Muscle of leg (tissue), 11 donors: ENCODE results near the gene WDR86. TPM values are rescaled to one million over a fixed set of nuclear protein-coding genes. Genes with fewer than 3 reads are reported as not detected.

ENCODE experiments used
- DNase-seq: peaks from one replicate; pipeline ENCODE4 v3.0.0; 2013
- H3K27ac ChIP-seq: one replicate; pipeline ENCODE4 v1.5.1; 2013; ENCODE audit warnings: mild to moderate bottlenecking, low read length, control low read depth
- H3K27me3 ChIP-seq: one replicate; pipeline ENCODE4 v1.6.1; 2013; ENCODE audit warnings: low read length; ENCODE audit not compliant: control insufficient read depth, insufficient read depth
- H3K36me3 ChIP-seq: one replicate; pipeline ENCODE4 v1.6.1; 2013; ENCODE audit warnings: low read length; ENCODE audit not compliant: control insufficient read depth, insufficient read depth
- H3K4me1 ChIP-seq: one replicate; pipeline ENCODE4 v1.6.1; 2013; ENCODE audit warnings: low read length; ENCODE audit not compliant: control insufficient read depth, insufficient read depth
- H3K4me3 ChIP-seq: one replicate; pipeline ENCODE4 v1.5.1; 2013; ENCODE audit warnings: low read length, control low read depth
- H3K9me3 ChIP-seq: replicated peaks from 2 replicates; pipeline ENCODE4 v1.6.1; 2013; ENCODE audit warnings: low read depth, low read length; ENCODE audit not compliant: control insufficient read depth
- WGBS: methylation state at CpG from one replicate; pipeline ENCODE4 v1.1.5; 2013; ENCODE audit warnings: missing lambda C conversion rate; ENCODE audit not compliant: insufficient coverage; 5-methylcytosine and 5-hydroxymethylcytosine counted together
- polyA plus RNA-seq, 8 donors: library from polyadenylated mRNA; unstranded; fragments of 120-200 nt; gene quantifications; one replicate each; pipeline versions ENCODE4 v1.2.1 to v1.2.3, GENCODE V29; 2013; ENCODE audit warnings: inconsistent platforms in 1 of 8, low replicate concordance in 1 of 8; ENCODE audit not compliant: insufficient read length in 8 of 8, insufficient read depth in 1 of 8
- total RNA-seq: library from RNA; stranded (reverse); fragments of 120-200 nt; gene quantifications from one replicate; pipeline ENCODE4 v1.2.4, GENCODE V29; 2013

Gene WDR86
- total and polyA plus RNA-seq, 9 donors: 2.8 to 11.0 (median 5.3) TPM

GRCh38 chr7:151384776-151385625 is 24.8 kb downstream of the WDR86 start:
- Histone ChIP-seq H3K4me1 (peaks cover 30% of the 10 kb centered on the region), H3K4me3 (no peak overlapping the region), H3K36me3 (no peaks in the 10 kb centered on the region), H3K27me3 (peaks cover 40% of the 10 kb centered on the region), H3K27ac (no peak overlapping the region), H3K9me3 (no peaks in the 10 kb centered on the region)
- no peak for DNase-seq
- WGBS: 83% methylated on average over 24 of the region's 26 CpGs

GRCh38 chr7:151384352-151384697 is 25.5 kb downstream of the WDR86 start:
- DNase-seq: no peak
- Histone ChIP-seq H3K27me3 (peaks cover 40% of the 10 kb centered on the region), H3K36me3 (no peaks in the 10 kb centered on the region), H3K9me3 (no peaks in the 10 kb centered on the region), H3K4me3 (no peak overlapping the region), H3K4me1 (peaks cover 30% of the 10 kb centered on the region), H3K27ac (no peak overlapping the region)
- 83% methylated on average over 1 of the region's 6 CpGs for WGBS

DNA sequence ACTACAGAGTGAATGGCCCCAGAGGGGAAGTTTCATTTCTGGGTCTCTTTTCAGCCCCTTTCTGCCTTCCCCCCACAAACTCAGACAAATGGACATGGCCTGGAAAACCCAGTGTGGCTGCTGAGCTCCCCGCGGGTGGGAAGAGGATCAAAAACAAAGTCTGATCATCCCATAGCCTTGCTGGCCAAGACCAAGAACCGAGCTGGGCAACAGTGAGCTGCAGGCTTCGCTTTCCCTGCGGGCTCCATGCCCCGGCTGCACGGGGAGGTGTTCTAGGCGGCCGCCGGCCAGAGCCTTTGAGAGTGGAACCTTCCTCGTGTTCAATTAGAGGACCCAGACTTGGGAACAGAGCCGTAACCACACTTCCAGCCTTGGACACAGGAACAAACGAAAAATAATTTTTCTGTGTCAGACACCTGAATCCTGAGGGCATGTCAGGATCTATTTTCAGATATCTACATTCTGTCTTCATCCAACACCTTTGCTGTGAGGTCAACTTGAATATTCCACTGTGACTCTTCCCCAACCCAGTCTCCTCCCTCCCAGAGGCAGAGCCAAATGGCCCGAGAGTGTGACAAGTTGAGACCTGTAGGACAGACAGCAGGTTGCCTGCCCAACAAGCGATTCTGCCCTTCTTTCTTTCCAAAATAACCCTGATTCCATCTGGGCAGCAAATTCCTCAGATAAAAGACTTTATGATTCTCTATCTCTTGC is 26.0 kb downstream of the WDR86 start:
- Histone ChIP-seq H3K27ac (no peak overlapping the region), H3K9me3 (no peaks in the 10 kb centered on the region), H3K27me3 (peaks cover 40% of the 10 kb centered on the region), H3K4me3 (no peak overlapping the region), H3K4me1 (peaks cover 31% of the 10 kb centered on the region), H3K36me3 (no peaks in the 10 kb centered on the region)
- no peak for DNase-seq
- 74% methylated on average over 14 of the region's 15 CpGs for WGBS

- Histone ChIP-seq H3K4me1 (peaks cover 33% of the 10 kb centered on the region), H3K4me3 (no peak overlapping the region), H3K27me3 (peaks cover 40% of the 10 kb centered on the region), H3K27ac (no peak overlapping the region), H3K9me3 (no peaks in the 10 kb centered on the region), H3K36me3 (peaks cover 5% of the 10 kb centered on the region)
- DNase-seq: no peak
- 22% methylated on average over 35 of the region's 37 CpGs for WGBS
These were observed 27.6 kb downstream of the WDR86 start for GRCh38 chr7:151382079-151382885.

DNA sequence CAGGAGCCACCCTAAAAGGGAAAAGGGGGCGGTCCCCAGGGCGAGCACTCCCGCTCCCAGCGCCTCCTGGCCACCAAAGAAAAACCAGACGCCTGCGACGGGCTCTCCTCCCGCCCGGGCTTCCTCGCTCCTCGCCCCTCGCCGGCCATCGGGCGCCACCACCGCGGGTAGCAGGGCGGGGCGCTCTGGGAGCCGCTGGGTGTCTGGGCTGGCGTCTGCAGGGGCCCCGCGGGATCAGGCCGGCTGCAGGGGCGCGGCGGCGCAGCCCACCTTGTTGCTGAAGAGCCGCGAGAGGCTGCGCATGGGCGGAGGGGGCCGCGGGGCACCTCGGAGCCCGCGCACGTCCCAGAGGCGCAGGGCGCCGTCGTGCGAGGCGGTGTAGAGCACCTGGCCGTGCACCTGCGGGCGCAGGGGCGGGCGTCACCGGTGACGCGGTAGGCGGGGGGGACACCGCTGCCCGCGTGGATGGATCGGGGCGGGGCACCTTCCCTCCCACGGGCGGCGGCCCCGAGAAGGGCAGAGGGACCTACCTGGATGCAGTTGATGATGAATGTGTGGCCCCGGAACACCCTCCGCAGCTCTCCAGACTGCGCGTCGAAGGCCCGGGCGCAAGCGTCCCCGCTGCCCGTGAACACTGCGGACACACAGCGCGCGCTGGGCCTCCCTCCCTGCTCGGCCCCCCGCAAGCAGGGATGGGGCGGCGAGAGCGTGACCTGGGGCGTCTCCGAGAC is 28.3 kb downstream of the WDR86 start:
- Histone ChIP-seq H3K9me3 (no peaks in the 10 kb centered on the region), H3K27me3 (peaks cover 40% of the 10 kb centered on the region), H3K4me3 (no peak overlapping the region), H3K36me3 (peaks cover 13% of the 10 kb centered on the region), H3K27ac (no peak overlapping the region), H3K4me1 (peaks cover 30% of the 10 kb centered on the region)
- DNase-seq: no peak
- 2% methylated on average over 80 of the region's 83 CpGs for WGBS

- Histone ChIP-seq H3K36me3 (peaks cover 18% of the 10 kb centered on the region), H3K4me3 (no peak overlapping the region)
These were observed 28.8 kb downstream of the WDR86 start for GRCh38 chr7:151381098-151381347.

GRCh38 chr7:151380199-151381097 is 29.4 kb downstream of the WDR86 start:
- no peak overlapping the region for H3K4me3 ChIP-seq
- peaks cover 22% of the 10 kb centered on the region for H3K4me1 ChIP-seq
- DNase-seq: no peak
- WGBS: 86% methylated on average over 25 of the region's 32 CpGs
- H3K27me3 ChIP-seq: peaks cover 40% of the 10 kb centered on the region
- peaks cover 23% of the 10 kb centered on the region for H3K36me3 ChIP-seq
- H3K9me3 ChIP-seq: no peaks in the 10 kb centered on the region
- H3K27ac ChIP-seq: no peak overlapping the region

More at GRCh38 chr7:151381098-151381347, 28.8 kb downstream of the WDR86 start:
- DNase-seq: peak; percentile 49
- 16% methylated on average over 4 of the region's 7 CpGs for WGBS
- peaks cover 40% of the 10 kb centered on the region for H3K27me3 ChIP-seq
- peaks cover 25% of the 10 kb centered on the region for H3K4me1 ChIP-seq
- H3K9me3 ChIP-seq: no peaks in the 10 kb centered on the region
- H3K27ac ChIP-seq: no peak overlapping the region

DNA sequence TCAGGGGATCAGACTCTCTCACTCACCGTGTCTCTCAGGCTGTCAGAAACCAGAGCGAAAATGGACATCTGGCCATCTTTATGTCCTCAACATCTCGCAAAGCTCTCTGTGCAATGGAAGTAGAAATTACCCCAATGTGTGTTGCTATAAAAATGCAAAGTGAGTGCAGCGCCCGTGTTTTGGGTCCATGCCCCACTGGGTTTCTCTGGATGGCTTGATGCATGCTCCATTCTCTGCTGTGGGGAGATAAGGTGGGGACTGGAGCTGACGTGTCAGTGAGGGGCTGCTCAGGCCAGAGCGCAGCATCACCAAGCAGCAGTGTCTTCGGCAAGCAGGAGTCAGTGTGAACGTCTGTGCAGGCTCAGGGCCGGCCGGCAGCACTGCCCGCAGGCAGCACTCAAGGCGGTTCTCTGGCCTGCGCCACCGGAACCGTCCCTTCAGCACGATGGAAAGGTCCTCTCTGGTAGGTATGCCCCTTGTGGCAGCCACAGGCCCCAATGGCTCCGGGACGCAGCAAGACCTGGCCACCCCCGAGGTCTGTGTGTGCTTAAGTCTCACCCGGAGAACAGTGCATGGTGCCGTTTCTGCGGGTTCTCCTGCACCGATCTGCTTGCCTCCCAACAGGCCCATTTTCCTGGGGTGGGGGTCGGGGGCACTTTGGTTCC is 30.2 kb downstream of the WDR86 start:
- H3K27me3 ChIP-seq: peaks cover 38% of the 10 kb centered on the region
- no peak for DNase-seq
- no peaks in the 10 kb centered on the region for H3K9me3 ChIP-seq
- H3K36me3 ChIP-seq: peaks cover 26% of the 10 kb centered on the region
- H3K27ac ChIP-seq: no peak overlapping the region
- WGBS: 85% methylated on average over 20 of the region's 25 CpGs
- H3K4me1 ChIP-seq: peaks cover 17% of the 10 kb centered on the region
- H3K4me3 ChIP-seq: no peak overlapping the region

DNA sequence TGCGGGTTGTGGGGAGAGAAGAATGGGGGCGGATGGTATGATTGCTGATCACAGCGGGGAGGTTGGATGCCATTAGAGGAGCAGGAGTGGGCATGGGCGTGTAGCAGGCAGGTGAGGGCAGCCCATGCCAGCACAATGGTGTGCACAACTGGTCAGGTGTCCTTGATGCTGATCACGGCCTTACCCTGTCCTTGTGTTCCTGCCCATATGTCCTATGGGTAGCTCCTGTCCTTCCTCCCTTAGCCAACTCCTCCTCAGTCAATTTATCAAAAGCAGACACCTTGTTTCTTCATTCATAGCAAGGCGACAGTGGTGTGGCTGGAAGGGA is 30.7 kb downstream of the WDR86 start:
- peaks cover 17% of the 10 kb centered on the region for H3K4me1 ChIP-seq
- no peak for DNase-seq
- no peaks in the 10 kb centered on the region for H3K9me3 ChIP-seq
- H3K27me3 ChIP-seq: peaks cover 34% of the 10 kb centered on the region
- H3K36me3 ChIP-seq: peaks cover 31% of the 10 kb centered on the region
- 85% methylated on average over 5 of the region's 6 CpGs for WGBS
- no peak overlapping the region for H3K4me3 ChIP-seq
- no peak overlapping the region for H3K27ac ChIP-seq
